COR-L47 (cell line): ENCODE data around the gene CDC42BPB.
A peak's percentile ranks its signal among the peaks of the same experiment; 100 is the strongest.

Experiments
- DNase-seq: peaks from one replicate; lab custom pipeline; 2025; lab: John Stamatoyannopoulos, UW

Gene CDC42BPB

GRCh38 chr14:102965971-102966655, 91.2 kb downstream of the CDC42BPB start:
- DNase-seq: no peak

- no peak for DNase-seq
Measured at GRCh38 chr14:102965282-102965681, 92.1 kb downstream of the CDC42BPB start.

- DNase-seq: no peak
Measured at GRCh38 chr14:102964152-102964730, 93.1 kb downstream of the CDC42BPB start.

- no peak for DNase-seq
Measured at GRCh38 chr14:102962111-102962627, 95.2 kb downstream of the CDC42BPB start.

- no peak for DNase-seq
Measured at GRCh38 chr14:102958461-102958860, 98.9 kb downstream of the CDC42BPB start.

- DNase-seq: no peak
Measured at GRCh38 chr14:102957222-102957621, 100.1 kb downstream of the CDC42BPB start.

GRCh38 chr14:102955636-102956408, 101.5 kb downstream of the CDC42BPB start:
- no peak for DNase-seq

GRCh38 chr14:102954081-102954789, 103.1 kb downstream of the CDC42BPB start:
- DNase-seq: no peak

GRCh38 chr14:102953100-102953499, 104.2 kb downstream of the CDC42BPB start:
- DNase-seq: no peak

GRCh38 chr14:102952276-102952675, 105.1 kb downstream of the CDC42BPB start:
- DNase-seq: no peak

GRCh38 chr14:102951799-102952198, 105.5 kb downstream of the CDC42BPB start:
- DNase-seq: no peak

GRCh38 chr14:102951034-102951433, 106.3 kb downstream of the CDC42BPB start:
- DNase-seq: no peak

GRCh38 chr14:102949801-102950451, 107.4 kb downstream of the CDC42BPB start:
- peak; percentile 95 for DNase-seq

- no peak for DNase-seq
Measured at GRCh38 chr14:102949062-102949800, 108.1 kb downstream of the CDC42BPB start.

GRCh38 chr14:102948698-102949061, 108.7 kb downstream of the CDC42BPB start:
- DNase-seq: no peak

GRCh38 chr14:102947321-102948103, 109.8 kb downstream of the CDC42BPB start:
- DNase-seq: no peak

- no peak for DNase-seq
Measured at GRCh38 chr14:102945346-102946130, 111.8 kb downstream of the CDC42BPB start.

GRCh38 chr14:102944448-102945330, 112.7 kb downstream of the CDC42BPB start:
- DNase-seq: no peak
